Thyroid gland (tissue), 4 donors: ENCODE data around the gene CDK5RAP2. TPM values are rescaled to one million over a fixed set of nuclear protein-coding genes. Genes with fewer than 3 reads are reported as not detected.

Experiments used
- DNase-seq, 2 donors: peaks; one replicate each; pipeline ENCODE4 v3.0.0-alpha.2; 2019
- H3K27ac ChIP-seq, 3 donors: fragments of 200-600 bp; sonication (generic); 1 replicate in 2 of 3; 2 replicates in 1 of 3; pipeline ENCODE4 v1.5.1; 2016 to 2019; ENCODE audit warnings: mild to moderate bottlenecking in 1 of 3, moderate library complexity in 1 of 3
- H3K27me3 ChIP-seq: fragments of 200-600 bp; sonication (generic); one replicate; pipeline ENCODE4 v1.5.1; 2019
- H3K36me3 ChIP-seq, 2 donors: fragments of 200-600 bp; sonication (generic); one replicate each; pipeline ENCODE4 v1.5.1; 2016 to 2019
- H3K4me1 ChIP-seq, 2 donors: fragments of 200-600 bp; sonication (generic); one replicate each; pipeline ENCODE4 v1.5.1; 2017 to 2019
- H3K4me3 ChIP-seq, 3 donors: fragments of 200-600 bp; sonication (generic); replicated peaks in 1 of 3; 1 replicate in 2 of 3; 2 replicates in 1 of 3; pipeline ENCODE4 v1.5.1; 2016; ENCODE audit warnings: mild to moderate bottlenecking in 1 of 3
- H3K9me3 ChIP-seq: fragments of 200-600 bp; sonication (generic); one replicate; pipeline ENCODE4 v1.5.1; 2017
- CTCF ChIP-seq, 6 experiments: fragments of 200-600 bp in 3 of 6; fragments of 450-650 bp in 3 of 6; sonication (generic) in 3 of 6; IDR thresholded peaks; one replicate each; pipeline ENCODE4 v1.5.1; 2016 to 2019; ENCODE audit warnings: antibody characterized with exemption in 6 of 6, mild to moderate bottlenecking in 2 of 6, inconsistent platforms in 1 of 6, moderate library complexity in 1 of 6
- POLR2A ChIP-seq, 2 donors: fragments of 450-650 bp; IDR thresholded peaks; one replicate each; pipeline ENCODE4 v1.6.1; 2017; ENCODE audit warnings: antibody characterized with exemption in 2 of 2, mild to moderate bottlenecking in 2 of 2, moderate library complexity in 1 of 2
- WGBS, 2 donors: methylation state at CpG; one replicate each; pipeline ENCODE4 v1.1.5; 2017; 5-methylcytosine and 5-hydroxymethylcytosine counted together
- intact Hi-C: fragments of 100-400 bp; cut with DNase I; formaldehyde crosslinking; loops from one replicate; pipeline ENCODE4 v1.15.1; 2023
- total RNA-seq, 4 donors: library from RNA; depleted of rRNA; stranded (reverse); fragments of >200 nt; gene quantifications; one replicate each; pipeline ENCODE4 v1.2.3, GENCODE V29; 2016

CDK5RAP2 gene
- total RNA-seq, 4 donors from 2014 or later: 39.5 to 51.9 (median 46.9) TPM

GRCh38 chr9:120438111-120438510 is 141.9 kb downstream of the CDK5RAP2 start:
- TF ChIP-seq POLR2A (IDR thresholded peaks at IDR 0.05): no peak
- TF ChIP-seq CTCF (IDR thresholded peaks at IDR 0.05): no peak
- intact Hi-C loops: no loop called here
- no peaks in the 10 kb centered on the region for H3K27me3 ChIP-seq
- peaks cover 0 to 6% of the 10 kb centered on the region in 2 donors for H3K36me3 ChIP-seq
- H3K4me3 ChIP-seq: no peak overlapping the region
- peaks cover 7 to 9% of the 10 kb centered on the region in 2 donors for H3K4me1 ChIP-seq
- WGBS, 2 donors: 75 to 87% methylated on average over 2 of the region's 2 CpGs
- DNase-seq: no peak
- H3K9me3 ChIP-seq: no peaks in the 10 kb centered on the region
- H3K27ac ChIP-seq: no peak overlapping the region

GRCh38 chr9:120436983-120437475 is 142.9 kb downstream of the CDK5RAP2 start:
- H3K27me3 ChIP-seq: no peaks in the 10 kb centered on the region
- DNase-seq: no peak
- no peaks in the 10 kb centered on the region for H3K9me3 ChIP-seq
- no peak overlapping the region for H3K4me3 ChIP-seq
- peaks cover 7 to 9% of the 10 kb centered on the region in 2 donors for H3K4me1 ChIP-seq
- TF ChIP-seq CTCF (IDR thresholded peaks at IDR 0.05) (no peak), POLR2A (IDR thresholded peaks at IDR 0.05) (no peak)
- no peak overlapping the region for H3K27ac ChIP-seq
- intact Hi-C loops: no loop called here
- 83 to 90% methylated on average over 9 of the region's 9 CpGs for WGBS, 2 donors
- H3K36me3 ChIP-seq: peaks cover 0 to 4% of the 10 kb centered on the region in 2 donors

- intact Hi-C loops: no loop called here
- DNase-seq: no peak
- TF ChIP-seq POLR2A (IDR thresholded peaks at IDR 0.05): no peak
- no peak for TF ChIP-seq CTCF (IDR thresholded peaks at IDR 0.05)
- 91 to 98% methylated on average over 3 of the region's 3 CpGs for WGBS, 2 donors
- H3K36me3 ChIP-seq: peaks cover 0 to 4% of the 10 kb centered on the region in 2 donors
- H3K4me3 ChIP-seq: no peak overlapping the region
- no peaks in the 10 kb centered on the region for H3K27me3 ChIP-seq
- H3K27ac ChIP-seq: no peak overlapping the region
- no peaks in the 10 kb centered on the region for H3K9me3 ChIP-seq
- H3K4me1 ChIP-seq: peaks cover 7 to 9% of the 10 kb centered on the region in 2 donors
Observed at GRCh38 chr9:120436446-120436845, 143.5 kb downstream of the CDK5RAP2 start.

GRCh38 chr9:120435091-120435490 is 144.9 kb downstream of the CDK5RAP2 start:
- H3K27me3 ChIP-seq: no peaks in the 10 kb centered on the region
- 76 to 88% methylated on average over 1 of the region's 1 CpG for WGBS, 2 donors
- no peak for TF ChIP-seq CTCF (IDR thresholded peaks at IDR 0.05)
- no peak for TF ChIP-seq POLR2A (IDR thresholded peaks at IDR 0.05)
- H3K36me3 ChIP-seq: peaks cover 0 to 4% of the 10 kb centered on the region in 2 donors
- H3K9me3 ChIP-seq: no peaks in the 10 kb centered on the region
- H3K27ac ChIP-seq: peak overlapping the region in 1 of 3 donors; percentile 33
- no peak overlapping the region for H3K4me3 ChIP-seq
- DNase-seq: no peak
- peaks cover 7 to 9% of the 10 kb centered on the region in 2 donors for H3K4me1 ChIP-seq
- intact Hi-C loops: no loop called here

- H3K27ac ChIP-seq: peak overlapping the region in 1 of 3 donors; percentile 33
- H3K4me3 ChIP-seq: no peak overlapping the region
- DNase-seq: no peak
- peaks cover 0 to 4% of the 10 kb centered on the region in 2 donors for H3K36me3 ChIP-seq
- H3K9me3 ChIP-seq: no peaks in the 10 kb centered on the region
- intact Hi-C loops: no loop called here
- peaks cover 7 to 9% of the 10 kb centered on the region in 2 donors for H3K4me1 ChIP-seq
- no peak for TF ChIP-seq POLR2A (IDR thresholded peaks at IDR 0.05)
- TF ChIP-seq CTCF (IDR thresholded peaks at IDR 0.05): no peak
- WGBS, 2 donors: 71 to 77% methylated on average over 6 of the region's 6 CpGs
- no peaks in the 10 kb centered on the region for H3K27me3 ChIP-seq
Observed at GRCh38 chr9:120434532-120434931, 145.4 kb downstream of the CDK5RAP2 start.
